HS-27A (cell line): ENCODE results near the gene SEL1L.
"Not testable (repeated sequence)": the region's sequence is repeated elsewhere in the genome, so short reads cannot be mapped to it uniquely, and the experiment has no call there.

Experiments
- DNase-seq: peaks from one replicate; pipeline ENCODE4 v3.0.0-alpha.2; 2012; ENCODE audit warnings: low read depth, missing footprints

The SEL1L gene

GRCh38 chr14:81533536-81534343, at the start of gene SEL1L:
SEL1L (minus strand) TSS chr14:81533853; CDS start chr14:81533744, 109 bp downstream.
- DNase-seq: peak; percentile 97

- DNase-seq: no peak
Observed at GRCh38 chr14:81582420-81582819, 48.8 kb upstream of the SEL1L start.

- DNase-seq: no peak
Observed at GRCh38 chr14:81579115-81579514, 45.5 kb upstream of the SEL1L start.

GRCh38 chr14:81571437-81571836, 37.8 kb upstream of the SEL1L start:
- no peak for DNase-seq

GRCh38 chr14:81567302-81567701, 33.6 kb upstream of the SEL1L start:
- no peak for DNase-seq

- no peak for DNase-seq
Observed at GRCh38 chr14:81565441-81566290, 32.0 kb upstream of the SEL1L start.

- DNase-seq: no peak
Observed at GRCh38 chr14:81562818-81563217, 29.2 kb upstream of the SEL1L start.

- no peak for DNase-seq
Observed at GRCh38 chr14:81561084-81561775, 27.6 kb upstream of the SEL1L start.

GRCh38 chr14:81559385-81559784, 25.7 kb upstream of the SEL1L start:
- DNase-seq: no peak

- no peak for DNase-seq
Observed at GRCh38 chr14:81557146-81557545, 23.5 kb upstream of the SEL1L start.

- no peak for DNase-seq
Observed at GRCh38 chr14:81555684-81556083, 22.0 kb upstream of the SEL1L start.

- no peak for DNase-seq
Observed at GRCh38 chr14:81555051-81555450, 21.4 kb upstream of the SEL1L start.

- DNase-seq: no peak
Observed at GRCh38 chr14:81551471-81551870, 17.8 kb upstream of the SEL1L start.

- no peak for DNase-seq
Observed at GRCh38 chr14:81550001-81550637, 16.5 kb upstream of the SEL1L start.

- DNase-seq: not testable (repeated sequence)
Observed at GRCh38 chr14:81541206-81541605, 7.6 kb upstream of the SEL1L start.

GRCh38 chr14:81537193-81537592, 3.5 kb upstream of the SEL1L start:
- DNase-seq: no peak

- no peak for DNase-seq
Observed at GRCh38 chr14:81536241-81536771, 2.7 kb upstream of the SEL1L start.

- DNase-seq: no peak
Observed at GRCh38 chr14:81535396-81536164, 1.9 kb upstream of the SEL1L start.

- no peak for DNase-seq
Observed at GRCh38 chr14:81534510-81535074, 939 bp upstream of the SEL1L start.

GRCh38 chr14:81533212-81533535, 479 bp downstream of the SEL1L start:
- no peak for DNase-seq

GRCh38 chr14:81529391-81529790, 4.3 kb downstream of the SEL1L start:
- no peak for DNase-seq
